KOPT-K1 (cell line): ENCODE measurements around the gene KLHDC1.
"Not testable (repeated sequence)": the region's sequence is repeated elsewhere in the genome, so short reads cannot be mapped to it uniquely, and the experiment has no call there.

Source experiments
- H3K27ac ChIP-seq: fragments of 200-600 bp; sonication (generic); 2 replicates; pipeline ENCODE4 v1.5.1; 2016; ENCODE audit warnings: antibody characterized with exemption, mild to moderate bottlenecking, low read depth, low read length; ENCODE audit not compliant: poor library complexity, severe bottlenecking
- H3K36me3 ChIP-seq: fragments of 200-600 bp; sonication (generic); 2 replicates; pipeline ENCODE4 v1.5.1; 2017; ENCODE audit warnings: antibody characterized with exemption, mild to moderate bottlenecking, low read length, moderate library complexity; ENCODE audit not compliant: insufficient read depth
- H3K9me3 ChIP-seq: fragments of 200-600 bp; sonication (generic); 2 replicates; pipeline ENCODE4 v1.5.1; 2017; ENCODE audit warnings: antibody characterized with exemption, low read length, mild to moderate bottlenecking; ENCODE audit not compliant: insufficient read depth, poor library complexity, severe bottlenecking

KLHDC1 gene

DNA sequence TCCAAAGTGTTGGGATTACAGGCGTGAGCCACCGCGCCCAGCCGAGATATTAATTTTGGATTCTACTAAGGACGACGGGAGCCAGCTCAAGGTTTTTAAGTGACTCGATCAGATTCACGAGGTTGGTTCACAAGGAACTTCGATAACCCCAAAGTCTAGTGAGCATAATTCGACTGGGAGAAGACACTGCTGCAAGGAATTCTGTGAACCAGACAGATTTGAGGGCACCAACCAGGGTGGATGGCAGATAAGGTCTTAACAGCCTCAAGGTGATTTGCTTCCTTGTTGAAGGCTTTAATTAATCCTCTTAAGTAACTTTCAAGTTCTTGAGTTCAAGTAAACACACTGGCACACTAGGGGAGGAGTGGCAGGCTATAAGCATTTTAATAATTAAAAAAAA, 73.9 kb downstream of the KLHDC1 start:
- peaks cover 4% of the 10 kb centered on the region; the same call in 1 of the 2 replicates for H3K36me3 ChIP-seq
- no peaks in the 10 kb centered on the region for H3K9me3 ChIP-seq
- H3K27ac ChIP-seq, result peak overlapping the region; percentile 93

DNA sequence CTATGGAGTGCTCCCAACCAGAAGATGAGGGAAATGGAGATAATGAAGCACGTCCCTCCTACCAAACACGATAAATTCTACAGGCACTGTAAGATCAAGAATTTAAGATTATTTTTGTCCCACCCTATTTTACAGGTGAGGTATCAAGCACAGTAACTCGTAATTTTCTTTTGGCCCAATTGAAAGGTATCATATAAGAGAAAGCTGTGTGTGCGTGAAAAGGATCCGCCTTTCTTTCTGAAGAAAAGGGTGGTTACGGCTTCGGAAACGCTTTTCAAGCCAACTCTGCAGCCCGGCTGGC, 74.3 kb downstream of the KLHDC1 start:
- Histone ChIP-seq H3K36me3 (peaks cover 7% of the 10 kb centered on the region; the same call in 1 of the 2 replicates), H3K9me3 (no peaks in the 10 kb centered on the region), H3K27ac (peak overlapping the region; percentile 93)

DNA sequence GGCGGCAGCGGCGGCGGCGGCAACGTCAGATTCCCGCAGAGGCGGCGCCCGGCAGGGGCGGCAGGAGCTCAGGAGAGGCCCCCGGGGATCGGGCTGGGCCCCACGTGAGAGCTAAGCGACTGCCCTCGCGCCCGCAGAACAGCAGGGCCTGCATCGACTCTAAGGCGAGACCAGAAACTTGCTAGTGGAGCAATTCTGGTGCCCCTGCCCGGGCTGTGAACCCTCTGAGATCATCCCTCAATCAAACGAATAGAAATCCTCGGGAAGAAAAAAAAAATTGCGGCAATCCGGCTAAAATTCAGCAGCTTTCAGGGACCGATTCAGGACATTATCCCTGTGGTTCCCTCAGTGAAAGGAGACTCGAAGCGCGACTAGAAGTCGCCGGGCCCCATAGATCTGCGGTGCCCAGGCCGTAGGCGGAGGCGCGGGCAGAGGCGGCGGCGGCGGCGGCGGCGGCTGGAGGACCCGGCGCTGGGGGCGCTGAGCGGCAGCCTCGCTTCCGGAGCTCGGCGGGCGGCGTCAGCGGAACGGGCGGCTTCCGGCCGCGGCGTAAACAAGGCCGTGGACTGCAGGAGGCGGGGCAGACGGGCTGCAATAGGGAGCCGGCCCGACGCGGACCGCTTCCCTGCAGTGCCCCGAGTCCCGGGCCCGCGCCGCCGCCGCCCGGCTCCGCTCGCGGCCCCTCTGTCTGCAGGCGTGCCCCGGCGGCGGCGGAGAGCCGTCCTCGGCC, 74.8 kb downstream of the KLHDC1 start, which contains the start of gene KLHDC2:
TSS of gene KLHDC2 (plus strand) at position 583 of the 730 bp plus-strand sequence. CDS start 316 bp downstream, outside the sequence.
- Histone ChIP-seq H3K36me3 (peaks cover 12% of the 10 kb centered on the region; the same call in 1 of the 2 replicates), H3K9me3 (no peaks in the 10 kb centered on the region), H3K27ac (peak within 1 kb of the TSS; percentile 93)

DNA sequence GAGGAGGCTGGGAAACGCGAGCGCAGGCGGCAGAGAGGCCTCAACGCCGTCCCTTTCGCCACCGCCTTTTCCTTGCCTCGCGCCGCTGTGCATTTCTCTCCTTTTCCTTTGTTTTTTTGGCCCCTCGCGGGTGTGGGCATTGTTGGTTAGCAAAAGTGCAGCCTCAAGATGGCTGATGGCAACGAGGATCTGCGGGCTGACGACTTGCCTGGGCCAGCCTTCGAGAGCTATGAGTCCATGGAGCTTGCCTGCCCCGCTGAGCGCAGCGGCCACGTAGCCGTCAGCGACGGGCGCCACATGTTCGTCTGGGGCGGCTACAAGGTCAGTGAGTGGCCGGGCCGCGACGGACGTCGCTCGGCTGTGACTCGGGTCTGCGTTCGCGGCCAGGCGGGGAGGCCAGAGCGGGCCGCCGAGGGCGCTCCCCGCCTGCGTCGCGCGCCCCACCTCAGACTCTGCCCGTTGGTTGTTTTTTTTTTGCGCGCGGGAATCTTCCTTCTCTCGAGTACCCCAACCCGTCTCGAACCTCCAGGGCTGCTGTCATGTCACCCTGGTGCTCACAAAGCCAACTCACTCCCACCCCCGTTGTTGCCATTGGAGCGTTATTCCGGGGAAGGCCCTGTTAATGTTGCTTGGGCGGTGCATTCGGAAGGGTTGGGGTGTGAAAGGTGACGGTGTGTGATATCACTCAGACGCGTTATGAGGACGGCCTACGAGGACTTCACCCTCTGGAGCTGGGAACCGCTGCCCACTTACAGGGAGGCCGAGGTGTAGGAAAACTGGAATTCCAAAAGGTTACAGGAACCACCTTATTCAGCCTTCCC, 75.6 kb downstream of the KLHDC1 start:
- Histone ChIP-seq H3K36me3 (peaks cover 12% of the 10 kb centered on the region; the same call in 1 of the 2 replicates), H3K9me3 (no peaks in the 10 kb centered on the region), H3K27ac (peak overlapping the region; percentile 93)

DNA sequence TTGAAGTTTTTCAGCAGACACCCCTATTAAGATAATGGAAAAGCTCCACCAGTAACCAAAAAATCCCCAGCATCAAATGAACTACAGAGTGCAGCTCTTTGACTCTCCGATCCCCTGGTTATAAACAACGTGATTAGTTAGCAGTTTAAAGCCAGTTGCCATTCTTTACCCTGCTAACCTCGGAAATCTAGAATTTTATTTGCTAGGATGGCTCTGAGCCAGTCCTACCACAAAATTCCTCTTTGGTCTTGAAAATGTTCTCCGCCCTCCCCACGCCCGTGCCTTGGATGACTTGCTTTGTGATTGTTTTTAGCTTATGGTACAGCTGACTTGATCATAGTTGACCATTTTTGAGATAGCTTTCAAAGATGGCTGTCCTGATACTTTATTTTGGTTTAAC, 76.3 kb downstream of the KLHDC1 start:
- Histone ChIP-seq H3K36me3 (peaks cover 16% of the 10 kb centered on the region; the same call in 1 of the 2 replicates), H3K27ac (peak overlapping the region; percentile 93), H3K9me3 (no peaks in the 10 kb centered on the region)

DNA sequence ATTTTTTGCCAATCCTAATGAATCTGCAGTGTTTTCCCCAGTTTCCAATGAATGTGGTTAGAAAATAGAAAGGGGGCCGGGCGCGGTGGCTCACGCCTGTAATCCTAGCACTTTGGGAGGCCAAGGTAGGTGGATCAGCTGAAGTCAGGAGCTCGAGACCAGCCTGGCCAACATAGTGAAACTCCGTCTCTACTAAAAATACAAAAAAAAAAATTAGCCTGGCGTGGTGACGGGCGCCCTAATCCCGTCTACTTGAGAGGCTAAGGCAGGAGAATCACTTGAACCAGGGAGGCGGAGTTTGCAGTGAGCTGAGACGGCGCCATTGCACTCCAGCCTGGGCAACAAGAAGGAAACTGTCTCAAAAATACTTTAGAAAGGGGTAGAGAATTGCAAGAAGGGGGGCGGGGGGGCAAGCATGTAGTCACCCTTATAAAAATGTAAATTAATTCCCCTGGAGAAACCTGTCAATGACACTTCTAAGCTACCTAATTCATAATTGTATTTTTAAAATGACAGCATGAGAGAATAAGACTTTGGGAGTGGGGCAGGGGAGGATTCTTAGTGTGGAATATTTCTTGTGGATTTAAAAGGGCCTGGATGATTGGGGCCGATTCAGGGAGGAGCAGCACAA, 76.8 kb downstream of the KLHDC1 start:
- H3K9me3 ChIP-seq, result no peaks in the 10 kb centered on the region
- peaks cover 21% of the 10 kb centered on the region; the same call in 1 of the 2 replicates for H3K36me3 ChIP-seq
- H3K27ac ChIP-seq, result no peak overlapping the region

DNA sequence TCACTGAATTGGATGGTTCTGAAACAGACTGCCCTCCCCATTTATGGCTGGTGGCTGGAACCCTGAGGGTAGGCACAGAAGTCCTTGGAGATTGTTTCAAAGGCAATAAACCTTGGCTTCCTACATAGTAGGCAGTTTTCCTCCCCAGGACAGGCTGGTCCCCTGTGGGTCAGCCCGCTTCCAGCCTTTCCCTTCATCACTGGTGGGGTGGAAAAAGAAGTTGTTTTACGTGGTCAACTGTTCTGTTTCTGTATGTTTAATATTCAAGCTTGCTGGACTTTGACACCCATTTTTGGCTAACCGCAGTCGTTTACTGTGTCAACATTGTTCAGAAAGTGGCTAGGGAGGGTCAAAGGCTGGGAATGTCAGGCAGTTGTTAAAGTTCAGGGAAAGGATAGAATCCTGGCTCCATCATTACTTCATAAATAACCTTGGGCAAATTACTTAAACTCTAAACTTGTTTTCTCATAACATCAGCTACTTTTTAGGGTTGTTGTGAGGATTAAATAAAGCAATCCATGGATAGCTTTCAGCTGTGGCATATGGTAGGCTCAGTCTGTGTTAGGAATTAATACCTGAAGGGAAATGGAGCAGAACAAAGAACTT, 77.4 kb downstream of the KLHDC1 start:
- Histone ChIP-seq H3K9me3 (no peaks in the 10 kb centered on the region), H3K27ac (no peak overlapping the region), H3K36me3 (peaks cover 27% of the 10 kb centered on the region)

DNA sequence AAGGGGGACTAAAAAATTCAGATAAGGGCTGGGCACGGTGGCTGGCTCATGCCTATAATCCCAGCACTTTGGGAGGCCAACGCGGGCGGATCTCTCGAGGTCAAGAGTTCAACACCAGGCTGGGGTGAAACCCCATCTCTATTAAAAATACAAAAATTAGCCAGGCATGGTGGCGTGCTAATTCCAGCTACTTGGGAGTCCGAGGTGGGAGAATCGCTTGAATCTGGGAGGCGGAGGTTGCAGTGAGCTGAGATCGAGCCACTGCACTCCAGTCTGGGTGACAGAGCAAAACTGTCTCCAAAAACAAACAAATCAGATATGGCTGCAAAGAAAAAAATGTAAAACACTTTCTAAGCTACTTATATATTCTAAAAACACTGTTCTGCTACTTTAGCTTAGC, 78.8 kb downstream of the KLHDC1 start:
- peaks cover 41% of the 10 kb centered on the region for H3K36me3 ChIP-seq
- H3K9me3 ChIP-seq, H3K27ac ChIP-seq: not testable (repeated sequence)

DNA sequence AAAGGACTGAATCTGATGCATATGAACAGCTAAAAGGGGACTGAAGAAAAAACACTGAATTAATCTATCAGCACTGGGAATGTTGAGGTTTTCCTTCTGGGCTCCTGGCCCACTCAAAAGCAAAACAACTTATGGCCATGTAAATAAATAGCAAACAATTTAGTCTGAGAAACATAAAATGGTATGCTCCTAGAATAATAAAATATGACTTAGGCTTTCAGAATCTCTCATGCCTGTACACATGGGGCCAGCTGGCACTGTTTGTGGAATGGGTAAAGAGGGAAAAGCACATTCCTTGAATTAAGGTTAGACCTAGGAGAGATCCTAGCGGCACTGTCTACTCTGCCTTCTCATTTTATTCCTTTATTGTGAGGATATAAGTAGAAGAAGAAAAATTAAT, 81.2 kb downstream of the KLHDC1 start:
- H3K36me3 ChIP-seq, result peaks cover 64% of the 10 kb centered on the region
- H3K9me3 ChIP-seq, result no peaks in the 10 kb centered on the region

DNA sequence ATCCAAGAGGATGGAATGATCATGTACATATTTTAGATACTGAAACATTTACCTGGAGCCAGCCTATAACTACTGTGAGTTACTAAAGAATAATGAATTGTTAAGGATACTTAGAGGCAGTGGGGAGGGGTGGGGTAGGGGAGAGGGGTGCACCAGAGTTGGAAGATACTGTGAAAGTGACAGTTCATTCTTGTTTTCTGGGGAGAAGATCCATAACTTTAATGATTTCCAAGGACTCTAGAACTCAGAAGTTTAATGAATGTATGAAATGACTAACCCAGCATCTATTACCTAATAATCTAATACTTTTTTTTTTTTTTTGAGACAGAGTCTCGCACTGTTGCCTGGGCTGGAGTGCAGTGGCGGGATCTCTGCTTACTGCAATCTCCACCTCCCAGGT, 85.5 kb downstream of the KLHDC1 start:
- Histone ChIP-seq H3K27ac (no peak overlapping the region), H3K9me3 (no peaks in the 10 kb centered on the region), H3K36me3 (peaks cover 95% of the 10 kb centered on the region)

More for the DNA sequence above, 81.2 kb downstream of the KLHDC1 start:
- no peak overlapping the region for H3K27ac ChIP-seq

DNA sequence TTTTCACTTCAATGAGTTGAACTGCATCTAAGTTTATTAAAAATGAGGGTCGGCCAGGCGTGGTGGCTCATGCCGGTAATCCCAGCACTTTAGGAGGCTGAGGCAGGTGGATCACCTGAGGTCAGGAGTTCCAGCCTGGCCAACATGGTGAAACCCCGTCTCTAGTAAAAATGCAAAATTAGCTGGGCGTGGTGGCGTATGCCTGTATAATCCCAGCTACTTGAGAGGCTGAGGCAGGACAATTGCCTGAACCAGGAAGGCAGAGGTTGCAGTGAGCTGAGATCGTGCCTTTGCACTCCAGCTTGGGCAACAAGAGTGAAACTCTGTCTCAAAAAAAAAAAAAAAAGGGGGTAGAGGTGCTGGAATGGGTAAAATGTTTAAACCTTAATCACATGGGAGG, 88.1 kb downstream of the KLHDC1 start:
- H3K9me3 ChIP-seq, H3K27ac ChIP-seq: not testable (repeated sequence)
- peaks cover 98% of the 10 kb centered on the region for H3K36me3 ChIP-seq

DNA sequence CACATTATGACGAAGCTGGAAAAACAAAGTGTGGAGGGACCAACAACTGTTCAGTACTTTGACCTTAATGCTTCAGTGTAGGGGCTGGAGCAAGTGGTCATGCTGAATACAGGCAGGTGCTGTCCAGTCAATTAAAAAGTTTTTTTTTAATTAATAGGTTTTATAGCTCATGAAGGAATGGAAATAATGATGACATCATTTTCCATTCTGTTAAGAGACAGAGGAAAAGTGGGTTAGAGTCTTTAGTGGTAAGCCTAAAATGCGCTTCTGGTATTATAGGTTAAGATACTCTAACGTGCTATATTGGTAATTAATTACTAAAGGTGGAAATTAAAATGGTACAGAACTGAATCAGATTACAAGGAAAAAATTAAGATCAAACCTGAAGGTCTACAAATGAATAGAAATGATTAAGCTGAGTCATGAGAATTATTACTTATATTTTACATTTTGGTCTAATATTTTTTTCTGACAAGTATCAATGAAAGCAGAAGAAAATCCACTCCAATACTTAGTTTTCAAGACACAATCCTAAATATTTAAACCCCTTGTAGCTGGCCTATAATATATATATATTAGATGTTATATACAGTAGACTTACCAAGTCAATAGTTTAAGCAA, 90.6 kb downstream of the KLHDC1 start:
- Histone ChIP-seq H3K36me3 (peaks cover 100% of the 10 kb centered on the region), H3K9me3 (no peaks in the 10 kb centered on the region), H3K27ac (no peak overlapping the region)

DNA sequence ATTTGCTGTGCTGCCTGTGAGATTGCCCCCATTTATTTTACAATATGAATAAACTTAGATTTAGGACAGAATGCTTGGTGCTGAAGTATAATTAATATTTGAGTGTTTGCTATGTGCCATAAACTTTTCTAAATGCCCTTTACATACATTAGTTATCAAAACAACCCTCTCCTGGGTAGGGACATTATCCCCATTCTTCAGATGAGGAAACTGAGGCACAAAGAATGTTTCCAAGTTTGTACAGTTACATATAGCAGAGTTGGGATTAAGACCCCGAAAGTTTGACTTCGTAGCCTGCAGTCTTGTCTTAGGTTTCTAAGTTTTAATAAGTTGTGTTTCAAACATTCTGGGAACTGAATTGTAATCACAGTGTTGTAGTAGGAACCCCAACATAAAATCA, 93.4 kb downstream of the KLHDC1 start:
- H3K36me3 ChIP-seq, result peaks cover 100% of the 10 kb centered on the region
- no peaks in the 10 kb centered on the region for H3K9me3 ChIP-seq

DNA sequence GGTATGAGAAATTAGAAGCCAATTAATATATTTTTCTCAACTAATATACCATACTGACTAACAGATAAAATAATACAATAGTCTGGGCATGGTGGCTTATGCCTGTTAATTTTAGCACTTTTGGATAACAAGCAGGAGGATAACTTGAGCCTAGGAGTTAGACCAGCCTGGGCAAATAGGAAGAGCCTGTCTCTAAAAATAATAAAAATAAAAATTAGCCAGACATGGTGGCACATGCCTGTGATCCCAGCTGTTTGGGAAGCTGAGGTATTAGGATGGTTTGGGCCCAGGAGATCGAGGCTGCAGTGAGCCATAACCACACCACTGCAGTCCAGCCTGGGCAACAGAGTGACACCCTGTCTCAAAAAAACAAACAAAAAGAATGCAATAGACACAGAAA, 99.7 kb downstream of the KLHDC1 start:
- Histone ChIP-seq H3K36me3 (peaks cover 100% of the 10 kb centered on the region), H3K27ac (no peak overlapping the region), H3K9me3 (no peaks in the 10 kb centered on the region)

More for the DNA sequence above, 93.4 kb downstream of the KLHDC1 start:
- H3K27ac ChIP-seq, result no peak overlapping the region
